HG03442 (cell line): Measurements from ENCODE around the gene DBNDD1.
"Not testable (repeated sequence)": the region's sequence is repeated elsewhere in the genome, so short reads cannot be mapped to it uniquely, and the experiment has no call there.

Experiments
- ATAC-seq: cut with Tn5 transposase; IDR thresholded peaks from one replicate; pipeline ENCODE4 v1.9.1; 2021; ENCODE audit warnings: mild to moderate bottlenecking, moderate library complexity; ENCODE audit not compliant: unreplicated experiment

DBNDD1 gene

DNA sequence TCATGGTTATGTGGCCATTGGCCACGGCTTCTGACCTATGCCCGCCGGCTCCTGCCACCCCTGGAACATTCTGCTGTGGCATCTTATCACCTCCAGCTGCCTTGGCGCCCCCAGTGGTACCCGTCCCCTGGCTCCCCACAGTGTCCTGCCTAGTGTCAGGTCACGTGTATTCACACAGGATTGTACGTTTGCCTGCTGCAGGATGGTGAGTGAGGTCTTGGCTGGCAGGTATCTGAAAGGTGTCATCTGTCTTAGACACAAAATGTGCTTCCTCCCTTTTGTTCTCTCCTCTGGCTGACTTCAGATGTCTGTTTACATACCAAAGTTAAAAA, 24.9 kb downstream of the DBNDD1 start:
- ATAC-seq: no peak

DNA sequence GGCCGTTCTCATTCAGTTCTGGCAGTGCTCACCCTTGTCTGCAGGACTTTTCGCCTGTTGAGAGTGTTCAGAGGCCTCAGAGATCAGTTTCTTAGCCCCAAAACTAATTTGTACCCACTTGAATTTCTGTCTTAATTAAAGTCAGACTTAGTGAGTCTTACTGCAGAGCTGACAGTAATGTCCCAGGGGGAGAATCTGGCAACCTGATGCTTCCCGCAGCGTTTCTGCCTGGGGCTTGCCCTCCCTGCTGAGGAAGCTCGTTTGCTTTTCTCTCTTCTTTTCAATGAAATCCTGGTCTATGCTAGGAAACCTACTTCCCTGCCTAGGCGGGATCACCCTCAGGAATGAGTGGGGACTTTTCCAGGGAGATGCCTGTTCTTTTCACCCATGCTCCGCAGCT, 25.3 kb downstream of the DBNDD1 start:
- ATAC-seq: no peak

DNA sequence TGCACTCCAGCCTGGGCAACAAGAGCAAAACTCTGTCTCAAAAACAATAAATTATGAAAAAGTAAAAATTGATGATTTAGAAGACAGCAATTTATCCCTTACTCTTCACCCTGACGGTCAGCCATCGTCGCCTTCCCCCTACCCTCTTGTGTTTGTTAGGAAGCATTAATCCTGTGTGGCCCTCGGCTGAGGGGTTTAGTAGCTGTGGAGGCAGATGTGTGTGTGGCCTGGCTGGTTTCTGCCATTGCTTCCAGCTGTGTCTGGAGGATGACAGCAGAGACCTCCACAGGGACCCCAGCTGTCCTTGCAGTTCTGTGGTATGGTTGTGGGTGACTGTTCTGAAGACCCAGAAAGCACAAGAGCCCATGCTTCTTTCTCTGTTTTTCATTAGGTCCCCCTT, 25.9 kb downstream of the DBNDD1 start:
- ATAC-seq: no peak

DNA sequence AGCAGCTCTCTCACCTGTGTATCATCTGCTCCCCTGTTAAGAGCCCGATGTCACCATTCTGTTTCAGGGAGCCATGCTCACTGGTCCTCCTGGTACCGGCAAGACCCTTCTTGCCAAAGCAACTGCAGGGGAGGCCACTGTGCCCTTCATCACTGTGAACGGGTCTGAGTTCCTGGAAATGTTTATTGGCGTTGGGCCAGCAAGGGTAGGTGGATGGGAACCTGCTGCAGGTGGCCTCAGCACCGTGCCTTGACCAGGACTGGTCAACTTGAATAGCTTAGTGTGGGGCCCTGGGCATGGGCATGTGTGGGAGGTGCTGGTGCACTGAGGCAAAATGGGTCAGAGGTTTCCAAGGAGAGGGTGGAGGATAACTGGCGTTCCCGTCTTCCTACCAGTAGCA, 28.5 kb downstream of the DBNDD1 start:
- no peak for ATAC-seq

DNA sequence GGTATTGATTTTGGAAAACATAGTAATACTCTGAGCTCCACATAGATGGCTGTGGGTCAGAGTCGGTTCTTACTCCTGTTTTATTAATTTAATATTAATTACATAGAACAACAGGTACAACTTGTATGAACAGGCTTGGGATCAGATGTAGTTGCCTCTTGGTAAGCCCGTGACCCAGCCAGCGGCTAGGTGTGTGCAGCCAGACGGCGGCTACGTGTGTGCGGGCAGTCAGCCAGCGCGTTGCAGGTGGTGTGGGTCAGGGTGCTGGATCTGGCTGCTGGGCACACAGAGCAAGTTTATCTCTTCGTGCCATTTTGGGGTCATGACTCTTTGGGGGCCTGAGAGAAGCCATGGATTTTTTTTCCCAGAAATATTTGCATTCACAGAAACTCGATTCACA, 30.3 kb downstream of the DBNDD1 start:
- ATAC-seq: no peak

DNA sequence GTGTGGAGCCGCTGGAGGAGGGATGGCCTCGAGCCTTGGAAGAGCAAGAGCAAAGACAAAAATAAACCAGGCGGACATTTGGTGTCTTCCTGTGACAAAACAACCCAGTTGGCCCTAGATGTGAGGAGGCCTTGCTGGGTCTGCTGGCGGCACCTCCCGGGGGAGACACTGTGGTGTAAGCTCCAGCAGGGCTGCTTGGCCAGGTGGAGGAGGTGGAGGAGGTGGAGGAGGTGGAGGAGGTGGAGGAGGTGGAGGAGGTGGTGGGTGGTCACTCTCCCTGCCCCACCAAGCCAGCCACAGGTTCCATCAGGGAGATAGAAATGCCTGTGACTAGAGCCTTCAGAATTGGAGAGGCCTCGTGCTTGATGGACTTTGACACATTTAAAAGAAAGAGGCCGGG, 32.1 kb downstream of the DBNDD1 start:
- ATAC-seq: no peak

DNA sequence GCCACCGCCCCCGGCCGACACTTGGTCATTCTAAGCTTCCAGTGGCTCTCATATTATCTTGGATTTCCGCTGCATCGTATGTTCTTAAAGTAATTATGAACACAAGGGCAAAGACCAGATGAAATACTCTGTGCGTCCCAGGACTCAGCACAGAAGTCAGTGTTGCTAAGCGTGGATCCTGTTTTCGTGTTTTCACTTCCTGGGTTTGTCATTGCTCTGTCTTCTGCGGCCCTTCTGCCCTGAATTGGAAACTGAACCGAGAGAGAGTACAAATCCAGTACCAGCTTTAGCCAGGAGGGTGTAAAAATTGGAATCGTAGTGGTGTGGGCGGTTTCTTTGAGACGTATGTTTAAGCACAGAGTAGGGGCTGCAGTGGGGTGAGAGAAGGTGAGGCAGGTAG, 32.7 kb downstream of the DBNDD1 start:
- ATAC-seq: no peak

DNA sequence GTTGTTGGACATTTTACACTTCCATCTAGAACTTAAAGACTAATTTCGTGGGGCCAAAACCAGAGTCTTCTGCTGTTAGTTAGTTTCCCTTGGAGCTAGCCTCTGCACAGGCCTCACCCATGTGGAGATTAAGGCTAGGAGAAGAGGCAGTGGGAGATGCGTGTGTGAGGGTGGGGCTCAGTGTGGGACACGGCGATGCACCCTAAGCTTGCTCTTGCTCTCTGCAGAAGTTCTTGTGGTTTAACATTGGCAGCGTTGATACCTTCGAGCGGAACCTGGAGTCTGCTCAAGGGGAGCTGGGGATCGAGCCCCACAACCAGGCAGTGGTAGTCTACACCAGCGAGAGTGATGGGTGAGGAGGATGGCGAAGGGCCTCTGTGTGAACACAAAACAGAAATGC, 34.0 kb downstream of the DBNDD1 start:
- ATAC-seq: no peak

DNA sequence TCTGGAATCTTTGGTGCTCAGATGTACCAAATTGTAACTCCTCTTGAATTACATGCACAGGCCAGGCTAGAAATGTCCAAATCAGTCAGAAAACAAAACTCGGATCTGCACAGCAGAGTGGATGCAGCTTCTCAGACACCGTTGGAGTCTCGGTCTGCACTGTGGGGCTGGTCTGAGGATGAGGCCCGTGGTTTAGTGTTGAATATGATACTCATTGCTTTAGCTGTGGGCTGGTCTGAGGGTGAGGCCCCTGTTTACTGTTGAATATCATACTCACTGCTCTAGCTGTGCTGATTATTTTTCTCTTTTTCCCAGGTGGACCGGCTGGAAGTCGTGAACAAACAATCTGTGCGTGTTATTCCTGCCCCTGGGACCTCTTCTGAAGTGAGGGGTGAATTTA, 35.0 kb downstream of the DBNDD1 start:
- ATAC-seq: no peak

DNA sequence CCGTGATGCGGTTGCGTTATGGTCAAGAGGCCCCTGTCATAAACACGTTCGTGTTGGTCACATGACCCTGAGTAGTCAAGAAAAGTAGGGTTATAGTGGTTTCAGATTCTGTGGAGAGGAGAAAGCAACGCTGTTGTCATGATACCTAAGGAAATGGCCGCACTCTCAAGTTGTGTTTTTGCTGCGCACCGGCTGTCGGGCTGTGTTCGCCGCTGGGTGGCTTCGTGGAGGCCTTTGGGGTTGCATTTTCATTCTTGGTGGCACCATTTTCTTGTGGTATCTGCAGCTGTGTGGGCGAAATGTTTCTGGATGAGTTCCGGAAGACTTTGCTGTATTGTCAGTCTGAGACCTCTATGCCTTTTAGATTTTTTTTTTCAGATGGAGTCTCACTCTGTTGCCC, 35.7 kb downstream of the DBNDD1 start:
- ATAC-seq: no peak

DNA sequence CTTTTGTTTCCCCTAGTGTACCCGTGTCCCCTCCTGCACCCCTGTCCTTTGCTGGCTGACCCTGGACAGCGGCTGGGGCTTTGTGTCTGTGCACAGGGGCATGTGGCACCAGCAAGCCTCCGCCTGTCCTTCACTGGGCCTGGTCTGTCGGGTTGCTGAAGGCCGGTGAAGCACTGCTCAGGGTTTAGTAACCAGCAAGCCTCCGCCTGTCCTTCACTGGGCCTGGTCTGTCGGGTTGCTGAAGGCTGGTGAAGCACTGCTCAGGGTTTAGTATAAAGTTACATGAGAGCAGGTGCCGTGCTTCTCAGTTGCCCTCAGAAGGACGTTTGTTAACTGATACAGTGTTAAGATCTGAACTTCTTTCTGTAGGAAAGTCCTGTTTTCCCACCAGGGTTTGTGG, 36.9 kb downstream of the DBNDD1 start:
- no peak for ATAC-seq

DNA sequence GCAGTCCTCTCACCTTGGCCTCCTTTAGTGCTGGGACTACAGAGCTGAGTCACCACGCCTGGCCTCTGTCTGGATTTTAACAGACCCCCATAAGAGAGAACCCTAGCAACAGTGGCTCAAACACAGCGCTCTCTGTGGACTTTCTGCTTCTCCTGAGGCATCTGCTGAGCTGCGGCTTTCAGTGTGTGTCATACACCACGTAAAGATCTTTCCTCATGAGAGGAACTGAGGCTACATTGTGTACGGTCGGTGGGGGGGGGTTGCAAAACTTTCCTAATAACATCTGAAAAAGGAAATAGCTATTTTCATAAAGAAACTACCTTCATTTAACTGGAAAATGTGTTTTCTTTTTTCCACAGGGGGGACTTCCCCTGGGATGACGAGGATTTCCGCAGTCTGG, 37.8 kb downstream of the DBNDD1 start:
- ATAC-seq: peak; percentile 75

DNA sequence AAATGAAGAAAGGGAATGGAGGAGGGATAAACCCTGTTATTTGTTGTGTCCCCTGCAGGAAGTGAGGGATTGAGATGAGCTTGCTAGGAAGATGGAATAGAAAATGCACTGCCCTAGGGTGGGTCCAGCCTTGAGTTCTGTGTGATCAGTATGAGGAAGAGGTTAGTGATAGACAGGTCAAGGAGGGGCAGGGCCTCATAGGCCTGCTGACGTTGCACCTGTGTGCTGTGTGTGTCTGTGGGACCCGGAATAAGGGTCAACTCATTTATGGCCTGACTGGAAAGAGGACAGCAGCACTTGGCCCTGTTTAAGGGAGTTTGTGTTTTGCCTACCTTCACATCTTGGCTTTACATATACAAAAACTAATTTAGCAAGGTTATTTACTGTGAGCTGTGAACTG, 44.4 kb downstream of the DBNDD1 start:
- ATAC-seq: no peak

DNA sequence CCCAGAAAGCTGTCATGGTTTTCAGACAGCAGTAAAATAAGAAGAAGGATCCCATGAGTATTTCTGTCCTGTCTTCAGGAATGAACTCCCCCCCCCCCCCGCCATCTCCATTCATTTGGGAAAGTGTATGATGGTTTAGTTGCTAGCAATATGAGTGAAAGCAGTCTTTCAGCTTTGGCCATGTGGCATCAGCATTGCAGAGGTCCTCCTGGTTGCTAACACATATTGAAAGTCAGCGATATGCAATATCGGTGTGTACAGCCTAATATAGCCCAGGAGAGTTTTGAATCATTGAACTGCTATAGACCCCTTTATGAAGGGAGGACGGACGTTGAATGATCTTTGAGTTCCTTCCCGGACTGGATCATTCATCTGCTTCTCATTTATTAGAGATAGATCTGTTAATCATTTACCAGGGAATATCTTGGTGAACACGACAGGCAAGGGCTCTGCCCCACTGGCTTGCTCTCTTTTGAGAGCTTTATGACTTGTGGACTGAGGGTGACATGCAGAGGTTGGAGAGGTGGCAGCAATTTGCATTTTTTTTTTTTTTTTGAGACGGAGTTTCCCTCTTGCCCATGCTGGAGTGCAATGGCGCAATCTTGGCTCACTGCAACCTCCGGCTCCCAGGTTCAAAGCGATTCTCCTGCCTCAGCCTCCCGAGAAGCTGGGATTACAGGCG, 45.5 kb downstream of the DBNDD1 start:
- no peak for ATAC-seq

DNA sequence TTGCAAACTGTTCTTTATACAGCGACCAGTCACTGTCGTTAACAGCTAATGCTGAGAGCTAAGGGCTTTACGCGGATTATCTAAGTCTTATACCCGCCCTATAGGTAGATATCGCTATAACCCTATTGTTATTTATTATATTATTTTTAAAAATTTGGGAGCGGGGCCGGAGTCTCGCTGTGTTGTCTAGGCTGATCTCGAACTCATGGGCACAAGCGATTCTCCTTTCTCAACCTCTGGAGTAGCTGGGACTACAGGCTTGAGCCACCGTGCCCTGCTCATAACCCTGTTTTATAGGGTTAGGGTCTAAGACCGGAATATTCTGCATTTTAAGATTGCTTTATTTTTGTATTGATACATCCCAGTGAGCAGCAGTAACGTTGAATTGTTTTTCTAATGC, 46.0 kb downstream of the DBNDD1 start:
- ATAC-seq: no peak

DNA sequence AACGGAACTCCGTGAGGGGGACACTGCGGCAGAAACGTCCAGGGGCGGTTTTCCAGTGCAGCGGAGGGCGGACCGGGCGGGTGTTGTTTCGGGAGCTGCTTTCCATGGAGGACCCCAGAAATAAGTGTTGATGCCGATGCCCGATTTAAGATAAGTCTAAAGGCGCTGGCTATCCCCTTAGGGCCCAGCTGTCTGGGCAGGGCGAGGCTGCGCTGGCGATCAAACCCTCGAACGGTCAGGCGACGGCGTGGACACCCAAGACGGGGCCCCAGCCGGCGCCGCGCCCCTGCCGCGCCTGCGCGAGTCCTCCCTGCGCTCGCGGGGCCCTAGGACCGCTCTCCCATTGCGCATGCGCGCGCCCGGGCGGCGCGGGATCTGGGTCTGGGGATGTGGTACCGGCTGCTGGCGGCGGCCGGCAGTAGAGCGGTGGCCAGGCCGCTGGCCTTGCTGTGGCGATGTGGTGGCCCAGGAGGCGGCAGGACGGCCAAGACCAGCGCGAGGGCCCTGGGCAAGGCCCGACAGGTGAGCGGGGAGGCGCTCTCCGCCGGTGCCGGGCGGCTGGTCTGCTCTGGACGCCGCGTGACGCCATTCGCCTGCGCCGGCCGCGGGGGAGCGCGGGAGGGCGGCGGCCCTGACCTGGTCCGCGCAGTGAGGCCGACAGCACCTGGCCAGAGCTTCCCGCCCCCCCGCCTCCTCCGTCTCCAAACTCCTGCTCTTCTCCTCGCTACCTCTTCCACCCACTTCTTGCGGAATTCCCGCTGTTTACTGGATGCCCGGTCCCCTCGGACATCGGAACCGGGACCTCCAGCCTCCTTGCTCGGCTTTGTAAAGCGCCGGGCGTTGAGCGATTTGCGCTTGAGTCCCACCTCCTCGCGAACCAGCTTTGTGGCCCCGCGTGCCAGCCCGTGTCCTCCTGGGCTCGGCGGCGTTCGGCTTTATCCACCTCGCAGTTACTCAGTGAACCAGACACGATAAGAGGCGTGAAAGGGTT, 46.7 kb downstream of the DBNDD1 start:
- ATAC-seq: peak; percentile 87

DNA sequence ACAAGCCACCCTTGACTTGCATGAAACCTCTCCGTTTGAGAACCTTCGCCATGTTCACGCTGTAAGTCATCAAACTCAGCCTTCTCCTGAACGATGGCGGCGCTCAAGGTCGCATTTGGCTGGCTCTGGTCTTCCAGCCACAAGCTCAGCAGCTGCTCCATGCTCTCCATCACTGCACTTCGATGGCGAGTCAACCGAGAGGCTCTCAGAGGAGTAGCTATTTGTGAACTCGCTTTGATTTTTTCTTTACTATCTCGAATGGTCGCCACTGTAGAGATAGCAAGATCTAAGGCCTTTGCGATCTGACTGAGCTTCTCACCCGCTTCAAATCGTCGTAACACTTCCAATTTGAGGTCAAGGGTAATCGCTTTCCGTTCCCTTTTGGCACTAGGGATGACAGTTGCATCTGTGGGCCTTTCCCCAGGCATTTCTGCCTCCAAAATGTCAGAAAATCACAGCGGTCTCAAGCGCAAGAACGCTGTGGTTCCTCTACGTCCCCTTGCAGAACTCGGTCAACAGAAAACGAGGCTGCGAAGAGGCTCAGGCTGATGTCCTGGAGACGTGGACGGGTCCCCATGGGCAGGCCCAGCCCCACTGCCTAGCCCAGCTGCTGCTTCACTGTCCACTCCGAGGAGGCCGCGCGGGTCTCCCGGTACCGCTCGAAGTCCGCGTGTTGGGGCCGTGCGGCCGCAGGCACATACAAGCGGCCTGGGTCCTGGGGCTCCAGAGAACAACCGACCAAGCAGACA, 47.6 kb downstream of the DBNDD1 start:
- no peak for ATAC-seq

DNA sequence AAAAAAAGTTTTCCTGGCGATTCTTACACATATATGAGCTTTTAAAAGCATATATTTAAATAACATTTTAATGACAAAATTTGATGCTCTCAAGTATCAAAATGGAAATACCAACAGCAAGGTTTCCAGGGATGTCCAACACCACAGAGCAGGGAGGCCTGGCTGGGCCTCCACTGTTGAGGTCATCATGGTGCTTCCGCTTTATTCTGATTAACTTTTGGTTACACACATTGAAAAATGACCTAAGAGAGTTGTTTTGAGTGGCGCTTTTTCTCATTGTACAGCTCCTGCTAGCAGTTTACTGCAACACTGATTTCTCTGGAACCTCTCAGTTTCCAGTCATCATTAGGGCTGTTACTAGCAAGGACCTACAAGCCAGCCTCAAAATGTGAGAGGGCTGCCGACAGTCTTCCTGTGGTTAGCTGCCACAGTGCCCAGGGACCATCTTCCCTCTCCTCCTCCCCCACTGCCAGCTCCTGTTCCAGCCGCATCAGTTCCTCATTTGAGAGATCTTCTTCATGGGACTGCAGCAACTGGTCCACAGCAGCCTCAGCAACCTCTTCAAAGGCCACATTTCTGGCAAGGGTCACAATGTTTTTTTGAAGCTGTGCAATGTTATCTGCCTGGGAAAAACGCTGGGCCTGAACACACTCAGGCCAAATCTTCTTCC, 49.4 kb downstream of the DBNDD1 start:
- no peak for ATAC-seq

DNA sequence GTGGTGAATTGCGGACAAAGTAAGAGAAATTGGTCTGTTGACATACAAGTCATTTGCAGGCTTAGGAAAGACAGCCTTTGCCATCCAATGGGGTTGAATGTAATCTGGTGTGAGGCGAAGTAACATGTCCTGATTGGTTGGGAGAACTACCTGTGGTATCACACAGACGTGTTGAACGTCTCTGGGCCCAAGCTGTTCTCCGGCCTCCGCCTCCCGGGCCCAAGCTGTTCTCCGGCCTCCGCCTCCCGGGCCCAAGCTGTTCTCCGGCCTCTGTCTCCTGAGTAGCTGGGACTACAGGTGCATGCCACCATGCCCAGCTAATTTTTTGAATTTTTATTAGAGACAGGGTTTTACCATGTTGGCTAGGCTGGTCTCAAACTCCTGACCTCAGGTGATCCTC, 51.2 kb downstream of the DBNDD1 start:
- not testable (repeated sequence) for ATAC-seq

DNA sequence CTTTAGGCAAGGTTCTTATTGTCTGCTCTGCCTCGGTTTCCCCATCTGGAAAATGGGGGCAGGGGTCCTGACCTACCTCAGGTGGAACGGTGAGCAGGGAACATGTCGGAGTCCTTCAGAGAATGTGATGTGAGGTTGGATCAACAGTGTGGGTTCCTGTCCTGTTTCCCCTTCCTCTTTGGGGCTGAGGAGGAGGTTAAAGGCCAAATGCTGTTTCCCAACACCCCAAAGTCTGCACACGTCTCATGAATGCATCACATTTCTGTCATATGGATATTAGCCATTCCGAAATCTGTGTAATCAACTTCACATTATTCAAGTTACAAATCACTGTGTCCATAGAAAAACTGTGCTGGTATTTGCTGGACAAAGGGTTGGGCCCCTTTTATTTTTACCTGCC, 51.8 kb downstream of the DBNDD1 start:
- not testable (repeated sequence) for ATAC-seq

DNA sequence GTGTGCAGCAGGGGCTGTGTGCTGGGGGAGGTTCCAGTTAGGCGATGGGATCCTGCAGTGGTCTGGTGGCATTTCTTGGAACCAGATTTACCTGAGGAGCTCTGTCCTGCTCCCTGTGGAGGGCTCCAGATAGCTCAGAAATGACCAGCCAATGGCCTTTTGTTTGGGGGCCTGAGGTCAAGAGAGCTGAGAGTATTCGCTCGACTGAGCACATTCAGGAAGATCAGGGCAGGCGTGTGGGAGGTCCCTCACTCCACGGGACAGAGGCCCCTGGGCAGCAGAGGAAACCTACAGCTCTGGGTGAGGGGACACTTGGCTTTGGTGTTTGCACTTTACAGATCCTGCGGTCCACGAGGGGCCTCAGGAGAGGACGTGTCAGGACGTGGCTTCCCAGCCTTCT, 52.5 kb downstream of the DBNDD1 start:
- no peak for ATAC-seq
